Thyroid gland (tissue), 4 donors: ENCODE results near the gene COX10. TPM values are rescaled to one million over a fixed set of nuclear protein-coding genes. Genes with fewer than 3 reads are reported as not detected.

Experiments
- DNase-seq, 2 donors: peaks; one replicate each; pipeline ENCODE4 v3.0.0-alpha.2; 2019
- H3K27ac ChIP-seq, 3 donors: fragments of 200-600 bp; sonication (generic); 1 replicate in 2 of 3; 2 replicates in 1 of 3; pipeline ENCODE4 v1.5.1; 2016 to 2019; ENCODE audit warnings: mild to moderate bottlenecking in 1 of 3, moderate library complexity in 1 of 3
- H3K27me3 ChIP-seq: fragments of 200-600 bp; sonication (generic); one replicate; pipeline ENCODE4 v1.5.1; 2019
- H3K36me3 ChIP-seq, 2 donors: fragments of 200-600 bp; sonication (generic); one replicate each; pipeline ENCODE4 v1.5.1; 2016 to 2019
- H3K4me1 ChIP-seq, 2 donors: fragments of 200-600 bp; sonication (generic); one replicate each; pipeline ENCODE4 v1.5.1; 2017 to 2019
- H3K4me3 ChIP-seq, 3 donors: fragments of 200-600 bp; sonication (generic); replicated peaks in 1 of 3; 1 replicate in 2 of 3; 2 replicates in 1 of 3; pipeline ENCODE4 v1.5.1; 2016; ENCODE audit warnings: mild to moderate bottlenecking in 1 of 3
- H3K9me3 ChIP-seq: fragments of 200-600 bp; sonication (generic); one replicate; pipeline ENCODE4 v1.5.1; 2017
- CTCF ChIP-seq, 6 experiments: fragments of 200-600 bp in 3 of 6; fragments of 450-650 bp in 3 of 6; sonication (generic) in 3 of 6; IDR thresholded peaks; one replicate each; pipeline ENCODE4 v1.5.1; 2016 to 2019; ENCODE audit warnings: antibody characterized with exemption in 6 of 6, mild to moderate bottlenecking in 2 of 6, inconsistent platforms in 1 of 6, moderate library complexity in 1 of 6
- POLR2A ChIP-seq, 2 donors: fragments of 450-650 bp; IDR thresholded peaks; one replicate each; pipeline ENCODE4 v1.6.1; 2017; ENCODE audit warnings: antibody characterized with exemption in 2 of 2, mild to moderate bottlenecking in 2 of 2, moderate library complexity in 1 of 2
- WGBS, 2 donors: methylation state at CpG; one replicate each; pipeline ENCODE4 v1.1.5; 2017; 5-methylcytosine and 5-hydroxymethylcytosine counted together
- intact Hi-C: fragments of 100-400 bp; cut with DNase I; formaldehyde crosslinking; loops from one replicate; pipeline ENCODE4 v1.15.1; 2023
- total RNA-seq, 4 donors: library from RNA; depleted of rRNA; stranded (reverse); fragments of >200 nt; gene quantifications; one replicate each; pipeline ENCODE4 v1.2.3, GENCODE V29; 2016

The COX10 gene
- total RNA-seq, 4 donors from 2014 or later = 33.1 to 43.5 (median 34.5) TPM

DNA sequence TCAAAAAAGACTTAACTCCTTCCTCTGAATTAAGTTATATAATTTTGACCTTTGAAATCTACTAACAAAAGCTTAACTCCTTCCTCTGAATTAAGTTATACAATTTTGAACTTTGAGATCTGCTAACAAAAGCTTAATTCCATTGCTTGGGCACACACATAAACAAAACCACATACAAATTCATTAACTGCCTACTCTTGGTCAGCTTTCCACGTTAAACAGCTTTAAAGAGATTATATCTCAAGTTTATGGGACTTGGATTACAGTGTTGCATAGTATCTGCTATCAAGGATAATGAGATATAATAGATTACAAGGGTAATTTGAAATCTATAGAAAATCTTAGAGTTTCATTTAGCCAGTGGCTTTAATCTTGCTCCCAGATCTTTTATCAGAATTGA, 23.5 kb downstream of the COX10 start:
- WGBS, 2 donors = 60 to 62% methylated on average over 1 of the region's 1 CpG
- peaks cover 38 to 42% of the 10 kb centered on the region in 2 donors for H3K4me1 ChIP-seq
- no peaks in the 10 kb centered on the region for H3K9me3 ChIP-seq
- intact Hi-C loops = no loop called here
- TF ChIP-seq POLR2A (IDR thresholded peaks at IDR 0.05) (no peak), CTCF (IDR thresholded peaks at IDR 0.05) (no peak)
- H3K27ac ChIP-seq = no peak overlapping the region
- no peak for DNase-seq
- no peak overlapping the region for H3K4me3 ChIP-seq
- no peaks in the 10 kb centered on the region for H3K27me3 ChIP-seq
- H3K36me3 ChIP-seq = no peaks in the 10 kb centered on the region

DNA sequence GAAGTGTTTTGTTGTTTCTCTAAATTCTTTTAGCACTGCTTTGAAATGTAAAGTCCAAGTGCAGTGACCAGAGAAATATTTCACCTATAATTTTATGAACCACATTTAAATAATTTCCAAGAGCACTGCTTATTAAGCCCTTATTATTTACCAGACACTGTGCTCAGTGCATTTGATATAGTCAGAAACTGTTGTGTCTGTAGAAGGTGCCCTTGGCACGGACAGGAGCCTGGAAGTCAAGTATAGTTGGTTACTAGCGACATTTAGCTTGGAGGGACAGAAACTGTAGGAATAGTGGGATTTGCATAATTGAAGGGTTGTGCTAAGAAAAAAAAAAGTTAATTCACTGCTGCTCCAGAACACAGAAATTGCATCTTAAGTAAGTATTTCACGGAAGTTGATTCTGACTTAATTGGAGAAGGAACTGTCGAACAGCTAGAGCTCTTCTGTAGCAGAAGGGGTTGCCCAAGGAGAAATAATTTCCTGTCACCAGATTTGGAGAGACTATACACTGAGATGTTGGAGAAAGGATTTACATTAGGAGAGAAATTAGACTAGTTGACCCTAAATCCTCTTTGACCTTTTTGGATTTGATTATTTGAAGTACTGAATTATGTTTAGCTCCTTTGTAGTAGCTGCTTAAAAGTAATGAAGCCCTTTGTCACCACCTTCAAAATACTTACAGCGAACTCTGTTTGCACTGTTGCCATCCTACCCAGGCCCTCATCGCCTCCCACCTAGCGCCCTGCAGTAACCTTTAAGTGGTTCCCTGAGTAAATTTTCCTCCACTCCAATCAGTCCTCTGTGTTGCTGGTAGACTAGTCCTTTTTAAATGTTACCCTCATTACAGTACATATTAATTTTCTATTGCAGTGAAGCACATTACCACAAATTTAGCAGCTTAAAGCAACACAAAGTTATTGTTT, 25.6 kb downstream of the COX10 start:
- DNase-seq = peak; percentile 29 to 52
- no peak overlapping the region for H3K4me3 ChIP-seq
- intact Hi-C loops = no loop called here
- TF ChIP-seq CTCF (IDR thresholded peaks at IDR 0.05) (no peak), POLR2A (IDR thresholded peaks at IDR 0.05) (no peak)
- H3K27ac ChIP-seq = peak overlapping the region; percentile 1 to 61 (median 26)
- H3K9me3 ChIP-seq = no peaks in the 10 kb centered on the region
- H3K27me3 ChIP-seq = no peaks in the 10 kb centered on the region
- no peaks in the 10 kb centered on the region for H3K36me3 ChIP-seq
- WGBS, 2 donors = 37 to 49% methylated on average over 7 of the region's 7 CpGs
- peaks cover 54 to 57% of the 10 kb centered on the region in 2 donors for H3K4me1 ChIP-seq

- peak overlapping the region; percentile 1 to 61 (median 26) for H3K27ac ChIP-seq
- no peaks in the 10 kb centered on the region for H3K27me3 ChIP-seq
- TF ChIP-seq POLR2A (IDR thresholded peaks at IDR 0.05) = no peak
- no peak for TF ChIP-seq CTCF (IDR thresholded peaks at IDR 0.05)
- intact Hi-C loops = no loop called here
- no peaks in the 10 kb centered on the region for H3K36me3 ChIP-seq
- peaks cover 54 to 57% of the 10 kb centered on the region in 2 donors for H3K4me1 ChIP-seq
- H3K9me3 ChIP-seq = no peaks in the 10 kb centered on the region
- 59 to 79% methylated on average over 3 of the region's 3 CpGs for WGBS, 2 donors
- H3K4me3 ChIP-seq = no peak overlapping the region
- peak; percentile 10 to 13 for DNase-seq
These were observed 26.3 kb downstream of the COX10 start for GRCh38 chr17:14095631-14096030.

- H3K4me1 ChIP-seq = peaks cover 48 to 51% of the 10 kb centered on the region in 2 donors
- H3K27me3 ChIP-seq = no peaks in the 10 kb centered on the region
- no peaks in the 10 kb centered on the region for H3K9me3 ChIP-seq
- no peak overlapping the region for H3K4me3 ChIP-seq
- DNase-seq = peak; percentile 50 to 57
- TF ChIP-seq POLR2A (IDR thresholded peaks at IDR 0.05) (no peak), CTCF (IDR thresholded peaks at IDR 0.05) (no peak)
- no peaks in the 10 kb centered on the region for H3K36me3 ChIP-seq
- intact Hi-C loops = no loop called here
- 29 to 40% methylated on average over 3 of the region's 3 CpGs for WGBS, 2 donors
- H3K27ac ChIP-seq = peak overlapping the region; percentile 61 to 73 (median 64)
These were observed 28.9 kb downstream of the COX10 start for GRCh38 chr17:14098246-14098645.

GRCh38 chr17:14101976-14102375, 32.7 kb downstream of the COX10 start:
- intact Hi-C loops = no loop called here
- H3K27me3 ChIP-seq = no peaks in the 10 kb centered on the region
- H3K4me3 ChIP-seq = no peak overlapping the region
- TF ChIP-seq CTCF (IDR thresholded peaks at IDR 0.05) = no peak
- no peak for TF ChIP-seq POLR2A (IDR thresholded peaks at IDR 0.05)
- peaks cover 21 to 22% of the 10 kb centered on the region in 2 donors for H3K4me1 ChIP-seq
- WGBS, 2 donors = 64 to 78% methylated on average over 3 of the region's 3 CpGs
- DNase-seq = no peak
- H3K27ac ChIP-seq = no peak overlapping the region
- no peaks in the 10 kb centered on the region for H3K36me3 ChIP-seq
- no peaks in the 10 kb centered on the region for H3K9me3 ChIP-seq
